ENCODE results near the gene PRPSAP1.
A peak's percentile ranks its signal among the peaks of the same experiment; 100 is the strongest.
"Not testable (repeated sequence)": the region's sequence is repeated elsewhere in the genome, so short reads cannot be mapped to it uniquely, and the experiment has no call there.

The PRPSAP1 gene

DNA sequence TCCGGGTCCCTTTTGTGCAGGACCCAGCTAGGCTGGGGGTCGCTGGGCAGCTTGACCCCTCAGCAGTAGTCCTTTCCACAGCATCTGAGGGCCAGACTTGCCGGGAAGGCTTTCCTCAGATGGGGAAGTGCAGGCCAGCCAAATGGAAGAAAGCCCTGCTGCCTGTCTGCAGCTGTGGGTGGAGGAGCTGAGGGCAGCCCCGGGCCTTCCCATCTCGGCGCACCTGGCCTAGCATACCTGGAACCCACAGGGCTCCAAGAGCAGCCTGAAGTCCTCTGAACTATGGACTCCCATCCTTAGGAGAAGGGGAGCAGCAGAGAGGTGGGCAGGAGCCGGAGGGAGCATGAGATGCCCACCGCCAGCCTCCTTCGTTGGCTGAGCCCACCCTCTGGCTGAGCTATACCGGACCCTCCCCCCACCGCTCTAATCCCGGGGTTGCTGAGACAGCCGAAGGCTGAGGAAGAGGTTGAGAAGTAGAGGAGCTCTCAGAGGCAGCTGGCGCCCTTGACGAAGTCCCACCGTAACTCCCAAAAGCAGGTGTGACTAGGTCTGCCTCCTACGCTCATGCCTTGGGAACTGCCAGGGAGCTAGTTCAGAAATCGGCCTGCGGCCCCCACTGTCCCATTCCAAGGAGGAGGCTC, 75.3 kb downstream of the PRPSAP1 start:
- DNase-seq (ENCODE audit: low read depth in 2 of 2) = no peak

DNA sequence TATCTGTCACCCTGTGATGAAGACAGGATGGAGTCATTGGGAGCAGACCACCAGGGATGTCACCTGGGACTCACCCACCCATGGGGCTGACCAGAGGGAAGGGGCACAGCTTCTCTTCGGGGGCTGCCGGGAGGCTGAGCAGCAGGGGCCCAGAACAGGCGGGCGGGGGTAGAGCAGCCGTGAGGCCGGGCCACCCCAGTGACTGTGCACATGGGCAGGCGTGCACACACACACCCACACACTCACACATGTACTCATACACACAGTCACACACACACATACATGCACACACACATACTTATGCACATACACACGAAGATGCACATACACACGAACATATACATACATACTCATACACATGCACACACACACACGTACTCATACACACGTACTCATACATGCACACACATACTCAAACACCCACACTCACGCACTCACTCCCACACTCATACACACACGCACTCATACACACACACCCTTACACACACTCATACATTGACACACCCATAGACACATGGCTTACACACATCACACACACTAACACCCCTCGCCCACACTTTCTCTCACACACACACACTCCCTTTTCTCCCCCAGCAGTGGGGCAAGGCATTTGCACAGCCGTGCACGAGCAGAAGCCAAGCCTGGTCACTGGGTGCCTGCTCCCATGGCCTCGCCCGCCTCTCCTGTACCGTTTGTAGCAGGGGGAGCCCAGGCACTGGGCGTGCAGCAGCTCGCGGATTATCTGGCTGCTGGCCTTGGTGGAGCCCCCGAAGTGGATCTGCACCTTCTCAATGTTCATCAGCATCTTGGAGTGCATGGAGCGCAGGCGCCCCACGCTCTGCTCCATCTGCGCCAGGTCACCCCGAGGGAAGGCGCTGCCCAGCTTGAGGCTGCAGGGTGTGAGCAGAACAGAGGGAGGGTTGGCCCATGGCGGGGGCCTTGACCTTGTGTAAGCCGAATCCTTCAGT, 76.1 kb downstream of the PRPSAP1 start:
- DNase-seq (ENCODE audit: low read depth in 2 of 2) = no peak

GRCh38 chr17:76276461-76277299, 77.0 kb downstream of the PRPSAP1 start:
- no peak for DNase-seq (ENCODE audit: low read depth in 2 of 2)

DNA sequence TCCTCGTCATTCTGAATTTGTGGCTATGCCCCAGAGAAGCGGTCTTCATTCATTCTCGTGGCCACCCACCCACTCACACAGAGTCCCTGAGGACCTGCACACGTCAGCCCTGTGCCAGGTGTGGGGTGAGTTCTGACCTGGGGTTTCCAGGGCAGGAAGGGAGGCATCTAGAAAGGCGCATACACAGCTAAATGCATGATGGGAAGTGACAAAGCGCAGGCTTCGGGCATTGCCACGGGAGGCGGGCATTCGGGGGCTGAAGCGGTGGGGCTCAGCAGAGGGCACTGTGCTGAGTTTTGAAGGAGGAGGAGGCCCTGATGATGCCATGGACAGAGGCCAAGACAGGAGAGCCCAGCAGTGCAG, 77.7 kb downstream of the PRPSAP1 start:
- no peak for DNase-seq (ENCODE audit: low read depth in 2 of 2)

DNA sequence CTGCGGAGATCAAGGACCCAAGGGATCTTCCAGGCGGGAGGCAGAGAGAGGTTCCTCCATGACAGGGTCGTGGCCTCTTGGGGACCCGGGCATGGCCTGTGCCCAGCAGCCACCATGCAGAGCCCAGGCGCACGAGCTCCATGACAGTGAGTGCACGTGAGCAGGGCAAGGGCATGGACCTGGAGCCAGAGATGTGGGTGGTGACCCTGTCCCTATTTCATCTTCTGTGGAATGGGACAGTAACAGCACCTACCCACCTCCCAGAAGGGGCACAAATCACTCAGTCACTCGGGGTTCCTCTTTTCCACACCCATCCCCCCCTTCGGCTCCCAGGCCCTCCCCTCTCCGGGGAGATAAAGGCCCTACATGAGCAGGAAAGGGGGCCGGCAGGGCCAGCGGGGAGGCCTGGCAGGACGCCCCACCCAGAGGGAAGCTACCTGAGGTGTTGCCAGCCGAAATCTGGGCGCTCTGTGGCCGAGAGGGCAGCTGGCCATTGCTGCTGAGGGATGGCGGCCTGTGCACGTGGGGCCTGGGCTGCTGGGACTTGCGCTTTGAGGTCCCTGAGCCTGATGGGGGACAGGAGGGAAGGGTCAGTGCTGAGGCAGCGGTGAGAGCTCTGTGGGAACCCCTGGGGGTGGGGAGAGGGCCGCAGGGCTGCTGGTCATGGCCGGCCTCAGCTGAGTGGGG, 78.2 kb downstream of the PRPSAP1 start:
- no peak for DNase-seq (ENCODE audit: low read depth in 2 of 2)

GRCh38 chr17:76274112-76274956, 79.4 kb downstream of the PRPSAP1 start:
- no peak for DNase-seq (ENCODE audit: low read depth in 2 of 2)

DNA sequence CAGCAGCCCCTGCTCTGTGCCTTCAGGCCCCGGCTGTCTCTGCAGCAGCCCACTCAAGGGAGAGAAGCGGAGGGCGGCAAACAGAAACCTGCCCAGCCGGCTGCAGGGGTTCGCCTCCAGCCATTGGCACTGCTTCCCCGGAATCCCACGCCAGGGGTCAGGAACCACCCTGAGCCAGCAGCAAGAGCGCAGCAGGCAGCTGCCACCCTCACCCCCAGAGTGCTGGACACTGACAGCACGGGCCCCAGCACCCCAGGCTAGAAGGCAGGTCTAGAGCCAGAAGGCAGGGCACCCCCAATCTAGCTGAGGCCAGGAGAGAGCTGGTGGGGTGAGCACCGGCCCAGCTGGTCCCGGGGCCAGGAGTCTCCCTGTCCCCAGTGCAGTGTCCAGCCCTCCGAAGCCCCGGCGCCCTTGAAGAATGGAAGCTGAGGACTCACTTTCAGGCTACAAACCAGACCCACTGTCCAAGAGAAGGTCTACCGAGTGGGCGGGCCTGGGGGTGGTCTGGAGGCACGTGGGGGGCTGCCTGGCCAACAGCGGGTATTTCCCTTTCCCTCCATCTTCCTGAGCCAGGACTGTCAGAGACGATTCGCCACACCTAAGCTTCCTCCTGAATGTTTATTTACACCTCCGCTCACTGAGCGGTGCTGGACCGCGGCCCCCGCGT, 80.1 kb downstream of the PRPSAP1 start:
- no peak for DNase-seq (ENCODE audit: low read depth in 2 of 2)

- DNase-seq (ENCODE audit: low read depth in 2 of 2) = peak in 1 of 2 donors; percentile 50
Measured at GRCh38 chr17:76272541-76273444, 80.9 kb downstream of the PRPSAP1 start.

DNA sequence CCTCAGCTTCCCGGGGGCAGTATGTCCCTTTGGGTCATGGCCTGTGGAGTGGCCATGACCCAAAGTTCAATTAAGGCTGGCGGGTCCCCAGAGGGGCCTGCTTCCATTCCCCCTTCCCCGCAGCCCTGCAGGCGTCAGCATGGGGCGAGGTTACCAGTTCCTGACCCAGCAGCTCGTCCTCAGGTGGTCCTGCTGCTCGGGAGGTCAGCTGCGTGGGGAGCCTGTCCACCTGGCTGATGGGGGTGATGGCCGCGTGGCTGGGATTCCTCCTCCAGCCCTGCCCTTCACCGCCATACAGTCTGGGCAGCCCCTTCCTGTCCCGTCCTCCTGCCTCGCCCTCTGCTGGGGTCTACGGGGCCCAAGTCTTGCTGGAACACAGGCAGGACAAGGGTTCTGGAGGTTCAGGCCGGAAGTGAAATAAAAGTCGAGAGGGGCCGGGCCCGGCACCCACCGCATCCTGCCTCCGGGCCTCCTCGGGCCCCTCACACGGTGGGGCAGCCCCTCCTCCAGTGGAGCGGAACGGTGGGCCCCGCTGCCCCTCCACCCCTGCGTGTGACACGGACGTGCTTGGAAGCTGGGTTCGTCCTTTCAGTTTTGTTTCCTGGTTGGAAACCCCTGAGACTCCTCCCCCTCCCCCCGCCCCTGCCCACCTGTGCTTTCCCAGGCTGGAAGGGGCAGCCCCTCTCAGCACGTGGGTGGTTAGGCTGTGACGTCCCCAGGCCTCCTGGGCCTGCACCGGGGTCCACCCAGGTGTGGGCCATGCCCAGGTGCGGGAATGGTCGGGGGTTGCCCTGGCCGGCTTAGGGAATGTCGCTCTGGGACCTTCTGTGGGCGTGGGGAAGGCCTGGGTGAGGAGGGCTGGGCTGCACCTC, 81.8 kb downstream of the PRPSAP1 start:
- peak; percentile 80 to 84 for DNase-seq (ENCODE audit: low read depth in 2 of 2)

DNA sequence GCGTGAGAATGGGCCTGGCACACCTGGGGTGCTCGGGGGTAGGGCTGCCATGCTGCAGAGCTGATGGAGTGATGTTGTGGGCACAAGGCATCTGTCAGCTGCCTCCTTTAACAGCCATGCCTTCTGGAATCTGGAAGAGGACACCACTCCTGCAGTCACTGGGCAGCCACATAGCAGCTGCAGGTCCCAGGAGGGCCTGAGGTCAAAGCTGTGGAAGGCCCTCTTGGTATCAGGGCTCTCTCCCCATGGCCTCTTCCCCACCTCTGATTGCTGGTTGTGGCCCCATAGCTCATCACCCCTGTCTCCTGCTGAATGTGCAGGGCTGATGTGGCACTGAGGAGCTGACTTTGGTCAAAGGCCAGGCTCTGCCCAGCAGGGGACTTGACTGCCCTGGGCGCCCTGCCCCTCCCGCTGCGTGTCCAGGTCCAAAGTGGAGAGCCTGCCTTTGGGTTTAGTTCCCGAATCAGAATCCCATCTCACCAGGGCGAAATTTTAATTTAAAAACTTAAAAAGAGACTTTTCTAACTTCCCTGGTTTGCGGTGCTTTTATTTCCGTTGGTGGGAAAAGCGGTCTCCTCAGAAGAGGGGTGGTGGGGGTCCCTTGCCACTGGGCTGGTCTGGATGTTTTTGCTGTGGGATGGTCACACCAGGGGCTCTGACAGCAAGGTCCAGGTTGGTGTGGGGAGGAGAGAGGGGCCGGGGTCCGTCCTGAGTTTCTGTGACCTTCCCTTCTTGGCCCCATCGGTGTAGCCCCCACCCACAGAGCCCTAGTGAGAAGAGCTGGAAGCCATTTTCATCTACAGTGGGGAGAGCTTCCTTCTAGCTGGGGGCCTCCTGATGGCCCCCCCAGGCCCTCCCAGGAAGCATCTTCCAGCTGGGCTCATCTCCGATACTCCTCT, 82.7 kb downstream of the PRPSAP1 start:
- DNase-seq (ENCODE audit: low read depth in 2 of 2) = no peak

GRCh38 chr17:76270127-76270592, 83.6 kb downstream of the PRPSAP1 start:
- DNase-seq (ENCODE audit: low read depth in 2 of 2) = no peak

DNA sequence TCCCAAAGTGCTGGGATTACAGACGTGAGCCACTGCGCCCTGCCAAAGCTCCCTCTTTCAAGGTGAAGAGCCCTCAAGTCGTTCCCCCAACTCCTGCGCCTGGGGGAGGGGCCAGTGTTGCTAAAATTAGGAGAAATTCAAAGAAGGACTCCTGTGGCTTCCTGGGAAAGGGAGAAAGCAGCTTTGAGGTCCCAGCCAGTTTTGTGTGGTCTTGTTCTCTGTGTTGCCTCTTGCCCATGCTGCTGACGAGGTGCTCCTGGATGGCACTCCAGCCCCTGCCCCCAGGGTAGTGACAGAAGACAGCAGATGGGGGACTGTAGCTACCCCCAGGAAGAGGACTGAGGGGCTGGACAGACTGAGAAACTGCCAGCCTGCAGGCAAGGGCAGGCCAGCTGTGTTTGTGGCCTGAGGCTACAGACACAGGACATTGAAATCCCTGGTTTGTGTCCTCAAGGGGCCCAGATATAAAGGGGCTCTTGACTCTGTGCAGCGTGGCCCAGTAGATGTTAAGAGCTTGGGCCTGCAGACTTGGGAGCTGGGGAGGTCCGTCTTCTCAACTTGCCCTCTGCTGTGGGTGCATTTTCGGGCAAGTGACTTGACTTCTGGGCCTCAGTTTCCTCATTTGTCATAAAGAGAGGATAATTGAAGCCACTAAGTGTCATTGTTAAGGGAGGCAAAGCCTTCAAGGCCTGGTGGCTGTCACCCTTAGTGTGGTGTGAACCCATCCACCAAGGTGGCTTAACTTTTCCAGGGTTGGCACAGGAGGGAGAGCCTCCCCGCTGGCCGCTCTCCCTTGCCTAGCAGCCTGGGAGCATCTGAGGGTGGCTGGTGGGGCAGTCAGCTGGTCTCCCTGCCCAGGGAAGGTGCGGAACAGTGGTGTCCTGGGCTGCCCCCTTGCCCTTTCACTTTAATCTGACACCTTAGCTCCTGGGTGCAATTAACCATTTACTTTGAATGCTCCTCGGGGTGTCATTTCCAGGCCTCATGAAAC, 84.4 kb downstream of the PRPSAP1 start:
- no peak for DNase-seq (ENCODE audit: low read depth in 2 of 2)

GRCh38 chr17:76268015-76268749, 85.5 kb downstream of the PRPSAP1 start:
- DNase-seq (ENCODE audit: low read depth in 2 of 2) = peak; percentile 62 to 72

GRCh38 chr17:76267581-76268001, 86.1 kb downstream of the PRPSAP1 start:
- not testable (repeated sequence) for DNase-seq (ENCODE audit: low read depth in 2 of 2)

DNA sequence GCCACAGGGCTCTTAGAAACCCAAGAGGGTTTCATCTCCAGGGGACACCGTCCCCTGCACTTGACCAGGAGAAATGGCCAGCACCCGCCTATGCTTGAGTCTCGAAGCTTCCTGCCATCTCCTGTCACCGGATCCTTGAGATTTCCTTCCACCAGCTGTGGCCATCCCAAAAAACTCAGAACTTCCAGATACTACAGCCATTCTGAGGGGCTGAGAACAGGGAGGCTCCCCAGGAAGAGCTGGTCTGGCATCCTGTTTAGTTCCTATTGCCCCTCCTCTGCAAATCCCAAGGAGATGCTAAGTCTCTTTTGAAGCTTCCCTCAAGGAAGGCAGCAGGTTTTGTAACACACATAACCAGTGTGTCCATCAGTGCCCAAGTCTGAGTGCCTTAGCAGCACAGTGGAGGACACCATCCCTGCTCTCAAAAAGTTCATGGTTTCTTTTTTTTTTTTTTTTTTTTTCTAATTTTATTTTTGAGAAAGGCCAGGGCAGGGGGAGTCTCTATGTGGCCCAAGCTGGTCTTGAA, 86.6 kb downstream of the PRPSAP1 start:
- no peak for DNase-seq (ENCODE audit: low read depth in 2 of 2)
